Measurements from ENCODE around the gene PRR23A.
"Not testable (repeated sequence)": the region's sequence is repeated elsewhere in the genome, so short reads cannot be mapped to it uniquely, and the experiment has no call there.

GRCh38 chr3:139030576-139030975, 24.5 kb upstream of the PRR23A start:
- TF ChIP-seq POLR2A, CTCF (IDR thresholded peaks at IDR 0.05): not testable (repeated sequence)
